ENCODE results near the gene ETV3. TPM values are rescaled to one million over a fixed set of nuclear protein-coding genes. Genes with fewer than 3 reads are reported as not detected.

The ETV3 gene
- total and polyA plus RNA-seq, 10 of the 15 experiments (the other 5 are each of a cell fraction or from before 2014, with no cell fraction given) = 1.7 to 13.8 (median 7.2) TPM

- SMC1A ChIA-PET (ENCODE audit: uncharacterized antibody, unreplicated experiment) = interaction anchor here (0.6 to 8.3 kb wide), 6 partner anchors 10 to 98 kb away, joined by 3 to 65 read pairs (median 10); no protein-coding TSS in a partner anchor
- CTCF ChIA-PET = interaction anchor here (0.6 to 5.3 kb wide), 4 partner anchors 15 to 93 kb away, joined by 3 to 74 read pairs (median 32); no protein-coding TSS in a partner anchor
- intact Hi-C loops (cut with micrococcal nuclease; ENCODE audit: unreplicated experiment) = loop anchor here (5.0 kb wide), 1 partner anchor 45 kb away; no protein-coding TSS in a partner anchor
- H3K4me2 ChIP-seq (ENCODE audit: control insufficient read depth, insufficient read depth) = peak overlapping the region; percentile 88
- ATAC-seq (peak; percentile 26; the same call in 2 of the 3 replicates), DNase-seq (ENCODE audit: low read depth, low spot score) (no peak), FAIRE-seq (no peak)
- H3K4me3 ChIP-seq = peak overlapping the region; percentile 96
- POLR2A ChIA-PET = interaction anchor here (0.6 to 2.2 kb wide), 4 partner anchors 16 to 94 kb away, joined by 3 to 12 read pairs (median 4); no protein-coding TSS in a partner anchor
- H3K27me3 ChIP-seq (replicated peaks in 1 of 2; ENCODE audit: control insufficient read depth in 2 of 2, insufficient read depth in 2 of 2, low read length in 1 of 2) = no peaks in the 10 kb centered on the region
- peak overlapping the region; percentile 71 for H2AFZ ChIP-seq (ENCODE audit: control insufficient read depth, low read depth, low read length)
- BruUV-seq (replicated peaks) = TSS peak; percentile 60
- TF ChIP-seq IKZF2 (IDR thresholded peaks at IDR 0.05) (peak; percentile 65 to 68), TCF7 (IDR thresholded peaks at IDR 0.05; ENCODE audit: borderline replicate concordance) (no peak), PKNOX1 (IDR thresholded peaks at IDR 0.05) (0 out of 2 replicates have a peak, but pooled peaks have one; percentile 21), MXI1 (IDR thresholded peaks at IDR 0.05; ENCODE audit: low read depth, low read length) (0 out of 2 replicates have a peak, but pooled peaks have one; percentile 18), NRF1 (conservative IDR thresholded peaks at IDR 0.05; ENCODE audit: low read depth, low read length) (no peak), RAD51 (IDR thresholded peaks at IDR 0.05) (peak; percentile 12; the same call in 1 of the 2 replicates), JUNB (IDR thresholded peaks at IDR 0.05) (no peak), RELB (IDR thresholded peaks at IDR 0.05; ENCODE audit: low read depth) (0 out of 2 replicates have a peak, but pooled peaks have one; percentile 30), STAT3 (IDR thresholded peaks at IDR 0.05; ENCODE audit: low read depth, low read length) (no peak), EED (IDR thresholded peaks at IDR 0.05; ENCODE audit: low read depth) (peak; percentile 28; the same call in 1 of the 2 replicates), NBN (IDR thresholded peaks at IDR 0.05) (peak; percentile 56; the same call in 1 of the 2 replicates), SIN3A (IDR thresholded peaks at IDR 0.05; ENCODE audit: low read depth, low read length) (0 out of 2 replicates have a peak, but pooled peaks have one; percentile 16), RUNX3 (IDR thresholded peaks at IDR 0.05; ENCODE audit: low read length) (no peak), MTA3 (IDR thresholded peaks at IDR 0.05; ENCODE audit: borderline replicate concordance, low read length) (no peak), ZNF24 (IDR thresholded peaks at IDR 0.05) (no peak), LARP7 (IDR thresholded peaks at IDR 0.05) (no peak)
- H4K20me1 ChIP-seq (ENCODE audit: control insufficient read depth, insufficient read depth) = no peaks in the 10 kb centered on the region; the same call in 1 of the 2 replicates
- H3K9ac ChIP-seq (ENCODE audit: control insufficient read depth, insufficient read depth, low read length) = peak overlapping the region; percentile 87
- H3K36me3 ChIP-seq (ENCODE audit: control insufficient read depth in 2 of 2, insufficient read depth in 2 of 2, low read length in 1 of 2) = peaks cover 2 to 8% of the 10 kb centered on the region in 2 experiments; a peak in 3 of 4 replicates
- WGBS (ENCODE audit: insufficient coverage, insufficient replicate concordance, low lambda C conversion rate, missing lambda C conversion rate) = 1% methylated on average over 26 of the region's 36 CpGs
- peak overlapping the region; percentile 66 for H3K27ac ChIP-seq (ENCODE audit: control insufficient read depth, insufficient read depth)
- RAD21 ChIA-PET (ENCODE audit: unreplicated experiment) = interaction anchor here (0.6 to 5.7 kb wide), 4 partner anchors 17 to 48 kb away, joined by 4 to 54 read pairs (median 4); no protein-coding TSS in a partner anchor
- H3K79me2 ChIP-seq (ENCODE audit: control insufficient read depth, insufficient read depth, low read length) = peaks cover 29% of the 10 kb centered on the region
- in situ Hi-C loops (cut with MboI) = no loop called here
- H3K9me3 ChIP-seq (replicated peaks; ENCODE audit: control insufficient read depth, insufficient read depth, low read length) = no peaks in the 10 kb centered on the region
- peaks cover 13% of the 10 kb centered on the region; the same call in 1 of the 2 replicates for H3K4me1 ChIP-seq (ENCODE audit: control insufficient read depth, insufficient read depth, low read length)
Measured at GRCh38 chr1:157137408-157138219, 581 bp downstream of the ETV3 start.

Data from GM12878 (cell line).